DOHH2 (cell line): ENCODE results near the gene NEU1.

ENCODE experiments used
- EZH2phosphoT487 ChIP-seq: fragments of 200-600 bp; sonication (generic); IDR thresholded peaks from 2 replicates; pipeline ENCODE4 v1.6.1; 2017; ENCODE audit warnings: borderline replicate concordance, mild to moderate bottlenecking, antibody characterized with exemption, low read length, moderate library complexity, mixed read lengths
- TF ChIP-seq, protein P1 (sequence below): fragments of 200-600 bp; sonication (generic); IDR thresholded peaks from one replicate; pipeline ENCODE4 v1.5.1; 2014; ENCODE audit warnings: antibody characterized with exemption, mild to moderate bottlenecking, low read depth, low read length; ENCODE audit not compliant: poor library complexity, severe bottlenecking

DNA sequence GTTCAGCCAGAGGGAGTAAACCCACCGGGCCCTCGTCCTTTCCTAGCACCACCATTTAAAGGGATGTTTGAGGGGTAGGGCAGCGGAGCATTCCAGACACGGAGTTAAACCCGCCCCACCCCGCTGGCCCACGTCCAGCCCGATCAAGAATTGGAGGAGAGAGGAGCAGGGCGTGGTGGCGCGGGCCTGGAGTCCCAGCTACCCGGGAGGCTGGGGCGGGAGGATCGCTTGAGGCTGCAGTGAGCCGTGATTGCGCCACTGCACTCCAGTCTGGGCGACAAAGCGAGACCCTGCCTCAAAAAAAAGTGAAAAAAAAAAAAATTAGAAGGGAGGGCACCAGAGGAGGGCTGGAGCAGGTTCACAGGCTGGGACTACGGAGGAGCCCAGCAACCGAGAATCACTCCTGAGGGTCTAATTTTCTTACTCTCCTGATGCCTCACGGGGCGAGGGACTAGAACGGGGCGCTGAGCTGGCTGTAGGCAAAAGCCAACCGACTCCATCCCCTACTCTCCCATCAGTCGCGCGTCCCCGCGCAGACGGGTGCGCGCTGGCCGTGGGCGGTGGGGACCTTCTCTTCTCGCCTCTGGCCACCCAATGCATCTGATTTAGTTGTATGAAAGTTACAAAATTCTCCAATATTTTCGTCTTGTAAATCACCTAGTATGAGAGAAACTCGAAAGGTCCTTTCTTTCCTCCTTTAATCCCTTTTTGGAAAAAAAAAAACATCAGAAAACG is 41.2 kb downstream of the NEU1 start:
- TF ChIP-seq, protein P1, sequence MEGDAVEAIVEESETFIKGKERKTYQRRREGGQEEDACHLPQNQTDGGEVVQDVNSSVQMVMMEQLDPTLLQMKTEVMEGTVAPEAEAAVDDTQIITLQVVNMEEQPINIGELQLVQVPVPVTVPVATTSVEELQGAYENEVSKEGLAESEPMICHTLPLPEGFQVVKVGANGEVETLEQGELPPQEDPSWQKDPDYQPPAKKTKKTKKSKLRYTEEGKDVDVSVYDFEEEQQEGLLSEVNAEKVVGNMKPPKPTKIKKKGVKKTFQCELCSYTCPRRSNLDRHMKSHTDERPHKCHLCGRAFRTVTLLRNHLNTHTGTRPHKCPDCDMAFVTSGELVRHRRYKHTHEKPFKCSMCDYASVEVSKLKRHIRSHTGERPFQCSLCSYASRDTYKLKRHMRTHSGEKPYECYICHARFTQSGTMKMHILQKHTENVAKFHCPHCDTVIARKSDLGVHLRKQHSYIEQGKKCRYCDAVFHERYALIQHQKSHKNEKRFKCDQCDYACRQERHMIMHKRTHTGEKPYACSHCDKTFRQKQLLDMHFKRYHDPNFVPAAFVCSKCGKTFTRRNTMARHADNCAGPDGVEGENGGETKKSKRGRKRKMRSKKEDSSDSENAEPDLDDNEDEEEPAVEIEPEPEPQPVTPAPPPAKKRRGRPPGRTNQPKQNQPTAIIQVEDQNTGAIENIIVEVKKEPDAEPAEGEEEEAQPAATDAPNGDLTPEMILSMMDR, result no peak
- no peak for TF ChIP-seq EZH2phosphoT487
